ENCODE data around the gene CTIF.

CTIF gene

DNA sequence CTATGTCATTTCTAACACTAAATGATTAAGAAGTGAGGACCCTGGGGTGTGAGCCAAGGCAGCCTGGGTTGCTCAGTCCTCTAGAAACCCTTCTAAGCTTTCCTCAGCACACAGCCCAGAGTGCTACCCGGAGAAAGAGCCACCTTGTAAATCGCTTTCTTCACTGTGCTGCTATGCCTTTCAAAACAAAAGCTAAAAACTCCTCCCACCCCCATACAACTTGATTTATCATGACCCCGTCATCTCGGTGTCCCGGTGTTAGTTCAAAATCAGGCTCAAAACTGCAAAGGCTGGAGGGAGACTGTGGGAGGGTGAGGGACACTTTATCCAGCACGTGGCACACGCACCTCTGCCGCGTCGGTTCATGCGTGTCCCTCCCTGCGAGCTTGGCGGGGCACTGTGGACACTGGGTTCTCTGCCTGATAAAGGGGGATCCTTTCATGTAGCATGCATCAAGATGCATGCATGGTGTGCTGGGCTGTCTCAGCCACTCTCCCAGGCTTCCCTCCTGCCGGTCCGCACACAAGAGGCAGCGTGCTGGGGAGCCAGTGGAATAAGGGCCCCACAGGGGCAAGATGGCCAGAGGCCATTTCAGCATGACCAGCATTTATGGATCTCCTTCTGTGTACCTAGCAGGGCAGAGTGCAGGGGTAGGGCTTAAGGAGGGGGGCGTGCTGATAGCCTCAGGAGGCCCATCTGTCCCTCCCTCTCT lies 241.5 kb downstream of the CTIF start:
- TF ChIP-seq EP300 (IDR thresholded peaks at IDR 0.05; ENCODE audit: borderline replicate concordance): no peak

DNA sequence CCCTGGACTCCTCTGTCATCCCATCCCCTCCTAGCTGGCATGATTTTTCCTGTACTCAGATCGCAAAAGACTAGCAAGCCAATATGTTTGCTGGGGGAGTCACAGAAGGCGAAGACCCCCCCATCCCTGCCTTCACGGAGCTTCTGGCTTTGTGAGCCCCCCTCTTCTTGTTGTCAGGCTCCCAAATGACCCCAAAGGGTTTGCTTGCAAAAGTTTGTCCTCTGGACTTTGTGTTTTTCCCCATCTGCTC lies 242.0 kb downstream of the CTIF start:
- TF ChIP-seq ZBTB7A (IDR thresholded peaks at IDR 0.05; ENCODE audit: low read depth) (no peak), FOXM1 (IDR thresholded peaks at IDR 0.05; ENCODE audit: borderline replicate concordance, low read depth) (no peak), TCF12 (IDR thresholded peaks at IDR 0.05; ENCODE audit: low read depth) (no peak), EP300 (IDR thresholded peaks at IDR 0.05; ENCODE audit: borderline replicate concordance) (no peak), RAD21 (IDR thresholded peaks at IDR 0.05; ENCODE audit: low read depth) (no peak)
- TF ChIP-seq, protein P1, sequence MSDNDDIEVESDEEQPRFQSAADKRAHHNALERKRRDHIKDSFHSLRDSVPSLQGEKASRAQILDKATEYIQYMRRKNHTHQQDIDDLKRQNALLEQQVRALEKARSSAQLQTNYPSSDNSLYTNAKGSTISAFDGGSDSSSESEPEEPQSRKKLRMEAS (IDR thresholded peaks at IDR 0.05): no peak
- TF ChIP-seq, protein P2, sequence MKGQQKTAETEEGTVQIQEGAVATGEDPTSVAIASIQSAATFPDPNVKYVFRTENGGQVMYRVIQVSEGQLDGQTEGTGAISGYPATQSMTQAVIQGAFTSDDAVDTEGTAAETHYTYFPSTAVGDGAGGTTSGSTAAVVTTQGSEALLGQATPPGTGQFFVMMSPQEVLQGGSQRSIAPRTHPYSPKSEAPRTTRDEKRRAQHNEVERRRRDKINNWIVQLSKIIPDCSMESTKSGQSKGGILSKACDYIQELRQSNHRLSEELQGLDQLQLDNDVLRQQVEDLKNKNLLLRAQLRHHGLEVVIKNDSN (IDR thresholded peaks at IDR 0.05): no peak
- TF ChIP-seq, protein P3, sequence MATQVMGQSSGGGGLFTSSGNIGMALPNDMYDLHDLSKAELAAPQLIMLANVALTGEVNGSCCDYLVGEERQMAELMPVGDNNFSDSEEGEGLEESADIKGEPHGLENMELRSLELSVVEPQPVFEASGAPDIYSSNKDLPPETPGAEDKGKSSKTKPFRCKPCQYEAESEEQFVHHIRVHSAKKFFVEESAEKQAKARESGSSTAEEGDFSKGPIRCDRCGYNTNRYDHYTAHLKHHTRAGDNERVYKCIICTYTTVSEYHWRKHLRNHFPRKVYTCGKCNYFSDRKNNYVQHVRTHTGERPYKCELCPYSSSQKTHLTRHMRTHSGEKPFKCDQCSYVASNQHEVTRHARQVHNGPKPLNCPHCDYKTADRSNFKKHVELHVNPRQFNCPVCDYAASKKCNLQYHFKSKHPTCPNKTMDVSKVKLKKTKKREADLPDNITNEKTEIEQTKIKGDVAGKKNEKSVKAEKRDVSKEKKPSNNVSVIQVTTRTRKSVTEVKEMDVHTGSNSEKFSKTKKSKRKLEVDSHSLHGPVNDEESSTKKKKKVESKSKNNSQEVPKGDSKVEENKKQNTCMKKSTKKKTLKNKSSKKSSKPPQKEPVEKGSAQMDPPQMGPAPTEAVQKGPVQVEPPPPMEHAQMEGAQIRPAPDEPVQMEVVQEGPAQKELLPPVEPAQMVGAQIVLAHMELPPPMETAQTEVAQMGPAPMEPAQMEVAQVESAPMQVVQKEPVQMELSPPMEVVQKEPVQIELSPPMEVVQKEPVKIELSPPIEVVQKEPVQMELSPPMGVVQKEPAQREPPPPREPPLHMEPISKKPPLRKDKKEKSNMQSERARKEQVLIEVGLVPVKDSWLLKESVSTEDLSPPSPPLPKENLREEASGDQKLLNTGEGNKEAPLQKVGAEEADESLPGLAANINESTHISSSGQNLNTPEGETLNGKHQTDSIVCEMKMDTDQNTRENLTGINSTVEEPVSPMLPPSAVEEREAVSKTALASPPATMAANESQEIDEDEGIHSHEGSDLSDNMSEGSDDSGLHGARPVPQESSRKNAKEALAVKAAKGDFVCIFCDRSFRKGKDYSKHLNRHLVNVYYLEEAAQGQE (IDR thresholded peaks at IDR 0.05; ENCODE audit: low read depth): no peak

DNA sequence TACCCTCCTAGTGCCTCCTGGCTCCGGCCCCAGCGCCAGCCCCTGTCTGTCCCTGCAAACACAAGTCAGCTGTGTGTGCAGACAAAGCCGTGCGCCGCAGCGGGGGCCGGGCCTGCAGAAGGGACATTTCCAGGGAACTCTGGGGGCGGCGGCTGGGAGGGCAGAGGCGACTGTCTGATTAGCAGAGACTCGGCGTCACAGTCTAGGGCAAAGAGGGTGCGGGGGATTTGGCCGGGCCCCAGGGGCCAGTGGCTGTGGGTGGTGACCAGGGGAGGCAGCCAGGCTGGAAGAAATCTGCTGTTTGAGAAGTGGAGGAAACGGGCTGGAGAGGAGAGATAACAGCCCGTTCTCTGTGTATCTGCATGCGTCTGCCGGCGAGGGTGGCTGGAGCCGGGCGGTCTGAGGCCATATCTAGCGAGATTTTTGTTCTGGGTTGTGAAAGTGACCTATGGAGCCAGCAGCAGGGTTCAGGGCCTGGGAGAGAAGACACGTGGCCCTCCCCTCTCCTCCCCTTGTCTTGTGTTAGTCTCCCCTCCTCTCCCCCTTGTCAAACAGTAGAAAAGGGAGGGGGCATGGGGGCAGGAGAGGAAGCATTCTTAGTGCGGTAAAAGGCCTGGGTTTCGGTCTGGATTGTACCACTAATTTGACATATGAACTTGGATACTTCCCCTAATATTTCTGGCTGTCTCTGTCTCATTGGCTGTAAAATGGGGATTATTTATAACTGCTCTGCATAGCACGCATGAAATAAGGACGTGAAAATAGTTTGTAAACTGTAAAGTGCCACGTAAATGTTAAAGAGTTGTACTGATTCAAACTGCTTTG lies 242.5 kb downstream of the CTIF start:
- TF ChIP-seq ZBTB7A (IDR thresholded peaks at IDR 0.05; ENCODE audit: low read depth): no peak
- no peak for TF ChIP-seq EGR1 (IDR thresholded peaks at IDR 0.05)
- no peak for TF ChIP-seq FOXM1 (IDR thresholded peaks at IDR 0.05; ENCODE audit: borderline replicate concordance, low read depth)
- TF ChIP-seq, protein P1 (IDR thresholded peaks at IDR 0.05): no peak
- no peak for TF ChIP-seq TCF12 (IDR thresholded peaks at IDR 0.05; ENCODE audit: low read depth)
- TF ChIP-seq, protein P3 (IDR thresholded peaks at IDR 0.05; ENCODE audit: low read depth): no peak
- TF ChIP-seq CEBPB (IDR thresholded peaks at IDR 0.05): no peak
- TF ChIP-seq TEAD4 (IDR thresholded peaks at IDR 0.05): no peak
- no peak for TF ChIP-seq CREB1 (IDR thresholded peaks at IDR 0.05; ENCODE audit: low read depth)
- TF ChIP-seq TAF1 (IDR thresholded peaks at IDR 0.05; ENCODE audit: low read depth): no peak
- TF ChIP-seq RAD21 (IDR thresholded peaks at IDR 0.05; ENCODE audit: low read depth): no peak
- no peak for TF ChIP-seq YY1 (IDR thresholded peaks at IDR 0.05; ENCODE audit: low read depth)
- TF ChIP-seq, protein P2 (IDR thresholded peaks at IDR 0.05): no peak
- TF ChIP-seq EP300 (IDR thresholded peaks at IDR 0.05; ENCODE audit: borderline replicate concordance): no peak

DNA sequence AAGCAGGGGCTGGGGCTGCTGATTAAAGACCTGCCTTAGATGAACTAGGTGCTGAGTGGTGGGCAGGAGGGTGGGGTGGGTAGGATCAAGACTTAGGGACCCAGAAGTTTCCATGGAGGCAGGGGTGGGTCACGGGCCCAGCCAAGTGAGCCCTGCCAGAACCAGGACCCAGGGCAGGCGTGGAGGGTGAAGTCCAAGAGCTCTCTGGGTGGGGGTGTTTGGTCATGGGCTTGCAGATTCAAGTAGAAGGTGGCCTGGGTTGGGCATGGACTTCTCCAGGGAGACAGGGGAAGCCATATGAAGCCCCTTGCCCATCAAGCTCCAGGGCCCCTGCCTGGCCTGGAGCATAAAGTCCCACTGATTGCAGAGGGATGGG lies 243.1 kb downstream of the CTIF start:
- TF ChIP-seq TEAD4 (IDR thresholded peaks at IDR 0.05): no peak
- no peak for TF ChIP-seq CREB1 (IDR thresholded peaks at IDR 0.05; ENCODE audit: low read depth)
- no peak for TF ChIP-seq YY1 (IDR thresholded peaks at IDR 0.05; ENCODE audit: low read depth)
- TF ChIP-seq, protein P2 (IDR thresholded peaks at IDR 0.05): no peak
- TF ChIP-seq EGR1 (IDR thresholded peaks at IDR 0.05): no peak
- no peak for TF ChIP-seq TAF1 (IDR thresholded peaks at IDR 0.05; ENCODE audit: low read depth)
- TF ChIP-seq FOXM1 (IDR thresholded peaks at IDR 0.05; ENCODE audit: borderline replicate concordance, low read depth): no peak

DNA sequence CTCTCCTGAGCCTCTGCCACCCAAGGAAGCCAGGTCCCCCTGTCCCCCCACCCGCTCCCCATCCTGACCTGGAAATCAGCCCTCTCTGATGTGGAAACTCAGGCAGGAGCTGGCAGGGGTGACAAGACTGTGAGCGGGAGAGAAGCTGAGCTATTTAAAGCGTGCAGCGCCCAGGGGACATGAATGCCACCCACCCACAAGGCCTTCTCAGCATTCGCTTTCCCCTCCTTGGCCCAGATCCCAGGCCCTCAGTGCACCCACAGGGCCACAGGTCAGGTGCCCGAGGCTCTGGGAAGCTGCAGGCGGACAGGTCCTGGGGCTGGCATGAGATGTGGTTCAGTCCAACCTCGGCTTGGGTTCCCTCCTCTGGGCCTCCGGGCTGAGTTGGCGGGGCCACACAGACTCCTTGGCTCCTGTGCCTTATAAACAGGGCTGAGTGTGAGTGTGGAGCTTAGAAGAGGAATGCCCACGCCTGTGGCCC lies 243.6 kb downstream of the CTIF start:
- no peak for TF ChIP-seq CEBPB (IDR thresholded peaks at IDR 0.05)
- TF ChIP-seq EP300 (IDR thresholded peaks at IDR 0.05; ENCODE audit: borderline replicate concordance): no peak
- TF ChIP-seq NFIC (IDR thresholded peaks at IDR 0.05): no peak
- TF ChIP-seq, protein P2 (IDR thresholded peaks at IDR 0.05): no peak
- no peak for TF ChIP-seq TAF1 (IDR thresholded peaks at IDR 0.05; ENCODE audit: low read depth)
- no peak for TF ChIP-seq YY1 (IDR thresholded peaks at IDR 0.05; ENCODE audit: low read depth)
- no peak for TF ChIP-seq TCF12 (IDR thresholded peaks at IDR 0.05; ENCODE audit: low read depth)
- TF ChIP-seq, protein P3 (IDR thresholded peaks at IDR 0.05; ENCODE audit: low read depth): no peak
- no peak for TF ChIP-seq RAD21 (IDR thresholded peaks at IDR 0.05; ENCODE audit: low read depth)
- no peak for TF ChIP-seq CREB1 (IDR thresholded peaks at IDR 0.05; ENCODE audit: low read depth)
- TF ChIP-seq ZBTB7A (IDR thresholded peaks at IDR 0.05; ENCODE audit: low read depth): no peak
- no peak for TF ChIP-seq EGR1 (IDR thresholded peaks at IDR 0.05)
- TF ChIP-seq, protein P1 (IDR thresholded peaks at IDR 0.05): no peak
- TF ChIP-seq TEAD4 (IDR thresholded peaks at IDR 0.05): no peak
- no peak for TF ChIP-seq FOXM1 (IDR thresholded peaks at IDR 0.05; ENCODE audit: borderline replicate concordance, low read depth)
